Myocyte (in vitro differentiated cells): ENCODE data around the gene TSPO2. TPM values are rescaled to one million over a fixed set of nuclear protein-coding genes. Genes with fewer than 3 reads are reported as not detected.
"Not testable (repeated sequence)": the region's sequence is repeated elsewhere in the genome, so short reads cannot be mapped to it uniquely, and the experiment has no call there.

ENCODE experiments used
- DNase-seq: peaks from one replicate; pipeline ENCODE4 v3.0.0-alpha.2; 2012; ENCODE audit warnings: low read depth
- polyA plus RNA-seq: library from polyadenylated mRNA; unstranded; fragments of >200 nt; gene quantifications from one replicate; pipeline ENCODE4 v1.2.1, GENCODE V29; 2012; ENCODE audit warnings: missing spikeins
- total RNA-seq: library from RNA; depleted of rRNA; stranded (reverse); fragments of >200 nt; gene quantifications from 2 replicates; pipeline ENCODE4 v1.2.3, GENCODE V29; 2014

TSPO2 gene
- not detected in 2 replicates for total RNA-seq
- polyA plus RNA-seq: not detected

GRCh38 chr6:41042226-41043055 lies at the start of gene TSPO2:
TSS of gene TSPO2 (plus strand) at chr6:41042467. CDS start at chr6:41042986, 519 bp downstream.
- no peak for DNase-seq

- no peak for DNase-seq
These were observed 49.5 kb upstream of the TSPO2 start for GRCh38 chr6:40992746-40993145.

- no peak for DNase-seq
These were observed 45.6 kb upstream of the TSPO2 start for GRCh38 chr6:40996591-40997233.

- DNase-seq: peak; percentile 26
These were observed 44.9 kb upstream of the TSPO2 start for GRCh38 chr6:40997234-40997957.

- no peak for DNase-seq
These were observed 43.6 kb upstream of the TSPO2 start for GRCh38 chr6:40998661-40999060.

GRCh38 chr6:40999569-40999968 lies 42.7 kb upstream of the TSPO2 start:
- peak; percentile 31 for DNase-seq

- no peak for DNase-seq
These were observed 42.0 kb upstream of the TSPO2 start for GRCh38 chr6:41000248-41000647.

- DNase-seq: peak; percentile 53
These were observed 40.1 kb upstream of the TSPO2 start for GRCh38 chr6:41002168-41002567.

- DNase-seq: peak; percentile 73
These were observed 36.0 kb upstream of the TSPO2 start for GRCh38 chr6:41006217-41006616.

- DNase-seq: not testable (repeated sequence)
These were observed 35.3 kb upstream of the TSPO2 start for GRCh38 chr6:41006980-41007379.

GRCh38 chr6:41008011-41008410 lies 34.3 kb upstream of the TSPO2 start:
- no peak for DNase-seq

- DNase-seq: no peak
These were observed 32.6 kb upstream of the TSPO2 start for GRCh38 chr6:41009669-41010068.

- DNase-seq: no peak
These were observed 30.6 kb upstream of the TSPO2 start for GRCh38 chr6:41011673-41012072.

- DNase-seq: no peak
These were observed 28.7 kb upstream of the TSPO2 start for GRCh38 chr6:41013466-41014153.

GRCh38 chr6:41014780-41015179 lies 27.5 kb upstream of the TSPO2 start:
- no peak for DNase-seq

GRCh38 chr6:41015860-41016259 lies 26.4 kb upstream of the TSPO2 start:
- not testable (repeated sequence) for DNase-seq

GRCh38 chr6:41017663-41018062 lies 24.6 kb upstream of the TSPO2 start:
- no peak for DNase-seq

- peak; percentile 71 for DNase-seq
These were observed 20.4 kb upstream of the TSPO2 start for GRCh38 chr6:41021832-41022231.

- DNase-seq: no peak
These were observed 20.0 kb upstream of the TSPO2 start for GRCh38 chr6:41022294-41022693.

- no peak for DNase-seq
These were observed 19.2 kb upstream of the TSPO2 start for GRCh38 chr6:41023114-41023513.

- DNase-seq: no peak
These were observed 16.2 kb upstream of the TSPO2 start for GRCh38 chr6:41025966-41026530.
